HepG2 (cell line): ENCODE data around the gene CENATAC. TPM values are rescaled to one million over a fixed set of nuclear protein-coding genes. Genes with fewer than 3 reads are reported as not detected.

Experiments used
- AKNA ChIP-seq: sonication (generic); formaldehyde crosslinking; IDR thresholded peaks from 2 replicates; pipeline ENCODE4 v1.4.0; 2020; ENCODE audit warnings: missing genetic modification reagents, borderline replicate concordance
- ARID4A ChIP-seq: sonication (generic); formaldehyde crosslinking; IDR thresholded peaks from 2 replicates; pipeline ENCODE4 v1.5.0; 2020; ENCODE audit warnings: mild to moderate bottlenecking, missing genetic modification reagents, borderline replicate concordance
- FIP1L1 ChIP-seq: fragments of 200-400 bp; formaldehyde crosslinking; IDR thresholded peaks from 2 replicates; pipeline ENCODE4 v1.6.1; 2018; ENCODE audit warnings: low read depth, mild to moderate bottlenecking, low read length, moderate library complexity, borderline replicate concordance; ENCODE audit not compliant: insufficient read depth
- GATAD1 ChIP-seq: IDR thresholded peaks from 2 replicates; pipeline ENCODE4 v1.6.1; 2016; ENCODE audit warnings: missing genetic modification reagents, missing compliant biosample characterization
- HMGA1 ChIP-seq: sonication (generic); formaldehyde crosslinking; conservative IDR thresholded peaks from 2 replicates; pipeline ENCODE4 v1.4.0; 2020; ENCODE audit warnings: missing genetic modification reagents
- HNRNPK ChIP-seq: fragments of 200-400 bp; formaldehyde crosslinking; IDR thresholded peaks from 2 replicates; pipeline ENCODE4 v1.6.1; 2018; ENCODE audit warnings: low read length, low read depth, moderate library complexity, mild to moderate bottlenecking; ENCODE audit not compliant: poor library complexity, severe bottlenecking
- KLF13 ChIP-seq: sonication (generic); formaldehyde crosslinking; IDR thresholded peaks from 2 replicates; pipeline ENCODE4 v1.4.0; 2020; ENCODE audit warnings: mild to moderate bottlenecking, missing genetic modification reagents
- PHF5A ChIP-seq: IDR thresholded peaks from one replicate; pipeline ENCODE4 v1.6.1; 2018; ENCODE audit warnings: low read depth, missing genetic modification reagents; ENCODE audit not compliant: unreplicated experiment
- RNF2 ChIP-seq: fragments of 450-650 bp; conservative IDR thresholded peaks from 2 replicates; pipeline ENCODE4 v1.6.1; 2016; ENCODE audit warnings: low read depth
- TAF1 ChIP-seq: sonication (generic); formaldehyde crosslinking; IDR thresholded peaks from 2 replicates; pipeline ENCODE4 v1.4.0; 2020; ENCODE audit warnings: missing genetic modification reagents
- TAF15 ChIP-seq: fragments of 200-400 bp; formaldehyde crosslinking; IDR thresholded peaks from one replicate; pipeline ENCODE4 v1.6.1; 2018; ENCODE audit warnings: mild to moderate bottlenecking, low read depth, low read length; ENCODE audit not compliant: poor library complexity, severe bottlenecking
- ZBTB20 ChIP-seq: sonication (generic); formaldehyde crosslinking; IDR thresholded peaks from 2 replicates; pipeline ENCODE4 v1.8.1; 2023; ENCODE audit warnings: missing genetic modification reagents, low read depth, mild to moderate bottlenecking, borderline replicate concordance
- ZFY ChIP-seq: sonication (generic); formaldehyde crosslinking; IDR thresholded peaks from 2 replicates; pipeline ENCODE4 v1.4.0; 2020; ENCODE audit warnings: missing genetic modification reagents
- ZNF280B ChIP-seq: sonication (generic); formaldehyde crosslinking; IDR thresholded peaks from 2 replicates; pipeline ENCODE4 v1.5.0; 2020; ENCODE audit warnings: missing genetic modification reagents, mild to moderate bottlenecking, borderline replicate concordance
- ZNF562 ChIP-seq: sonication (generic); formaldehyde crosslinking; IDR thresholded peaks from 2 replicates; pipeline ENCODE4 v1.8.0; 2022; ENCODE audit warnings: missing genetic modification reagents, borderline replicate concordance
- ZNF564 ChIP-seq: sonication (generic); formaldehyde crosslinking; IDR thresholded peaks from 2 replicates; pipeline ENCODE4 v1.8.1; 2023; ENCODE audit warnings: mild to moderate bottlenecking, missing genetic modification reagents
- ZNF737 ChIP-seq: sonication (generic); formaldehyde crosslinking; IDR thresholded peaks from 2 replicates; pipeline ENCODE4 v1.5.0; 2020; ENCODE audit warnings: missing genetic modification reagents, mild to moderate bottlenecking, borderline replicate concordance
- ZSCAN5A ChIP-seq: sonication (generic); formaldehyde crosslinking; IDR thresholded peaks from 2 replicates; pipeline ENCODE4 v1.8.0; 2022; ENCODE audit warnings: mild to moderate bottlenecking, missing genetic modification reagents, borderline replicate concordance
- polyA plus RNA-seq, 8 experiments: library from polyadenylated mRNA; depleted of rRNA in 3 of 8; stranded (reverse) in 7 of 8; unstranded in 1 of 8; fragments of >200 nt; fragmentation: Illumina TruSeq in 4 of 8; extraction: Trizol in 4 of 8; gene quantifications; 2 replicates each; pipeline versions ENCODE4 v1.2.1 to v1.2.3, GENCODE V29; 2011 to 2016; ENCODE audit warnings: low read depth in 4 of 8, missing spikeins in 1 of 8, mixed read lengths in 1 of 8; ENCODE audit not compliant: insufficient read depth in 1 of 8
- total RNA-seq, 5 experiments: library from RNA; depleted of rRNA; stranded (reverse); fragments of >200 nt; fragmentation: Illumina TruSeq; extraction: Trizol; gene quantifications; 2 replicates each; pipeline ENCODE4 v1.2.3, GENCODE V29; 2016; ENCODE audit warnings: low read depth in 1 of 5

CENATAC gene
- total and polyA plus RNA-seq, 2 of the 13 experiments (the other 11 are each of a cell fraction or from before 2014, with no cell fraction given), result 21.7 to 25.0 TPM

GRCh38 chr11:119026970-119027369 is 29.0 kb downstream of the CENATAC start (continued):
- no peak for TF ChIP-seq AKNA (CRISPR knock-in tag)
- no peak for TF ChIP-seq HNRNPK
- TF ChIP-seq FIP1L1, result no peak
- no peak for TF ChIP-seq ZNF280B (CRISPR knock-in tag)
- no peak for TF ChIP-seq PHF5A (CRISPR knock-in tag)
- 0 out of 2 replicates have a peak, but pooled peaks have one; percentile 10 for TF ChIP-seq GATAD1 (CRISPR knock-in tag)
- no peak for TF ChIP-seq KLF13
- TF ChIP-seq ZNF564 (CRISPR knock-in tag), result no peak
- TF ChIP-seq ZBTB20 (CRISPR knock-in tag), result no peak
- no peak for TF ChIP-seq ZNF562
- no peak for TF ChIP-seq RNF2
- TF ChIP-seq HMGA1 (CRISPR knock-in tag), result no peak
- TF ChIP-seq ZFY (CRISPR knock-in tag), result no peak
- TF ChIP-seq TAF1, result no peak
- TF ChIP-seq ARID4A (CRISPR knock-in tag), result 0 out of 2 replicates have a peak, but pooled peaks have one; percentile 4
- TF ChIP-seq ZSCAN5A (CRISPR knock-in tag), result no peak
- no peak for TF ChIP-seq TAF15
- TF ChIP-seq ZNF737 (CRISPR knock-in tag), result no peak
